AG04449 (cell line): ENCODE results near the gene TMEM232.
A peak's percentile ranks its signal among the peaks of the same experiment; 100 is the strongest.

Experiments
- CTCF ChIA-PET: fragments of 350-600 bp; formaldehyde crosslinking; extraction: SDS; loops from one replicate; lab custom pipeline; 2021; ENCODE audit warnings: antibody characterized with exemption; lab: Yijun Ruan, JAX
- POLR2A ChIA-PET: fragments of 400-600, 350-600 bp; formaldehyde crosslinking; extraction: SDS; loops from one replicate; lab custom pipeline; 2020; ENCODE audit warnings: antibody characterized with exemption, inconsistent platforms; lab: Yijun Ruan, JAX
- DNase-seq: peaks from one replicate; pipeline ENCODE4 v3.0.0-alpha.2; 2010; ENCODE audit warnings: low read depth, low spot score
- H3K4me3 ChIP-seq: 2 replicates; pipeline ENCODE4 v1.5.1; 2011; ENCODE audit warnings: low read depth, mild to moderate bottlenecking, control low read depth, low read length
- CTCF ChIP-seq: IDR thresholded peaks from one replicate; pipeline ENCODE4 v1.5.1; 2011; ENCODE audit warnings: mild to moderate bottlenecking, moderate library complexity, low read length, control low read depth, inconsistent platforms; ENCODE audit not compliant: insufficient read depth; ENCODE audit errors: missing control alignments

Gene TMEM232

GRCh38 chr5:110757118-110757729 is 30.8 kb upstream of the TMEM232 start:
- TF ChIP-seq CTCF, result peak; percentile 53
- CTCF ChIA-PET, result interaction anchor here (0.7 to 3.5 kb wide), 10 partner anchors 8 to 1405 kb away, joined by 3 to 25 read pairs (median 6); partner anchors contain the start of gene WDR36
- POLR2A ChIA-PET, result no interaction called here
- no peak for DNase-seq
- H3K4me3 ChIP-seq, result no peak overlapping the region

DNA sequence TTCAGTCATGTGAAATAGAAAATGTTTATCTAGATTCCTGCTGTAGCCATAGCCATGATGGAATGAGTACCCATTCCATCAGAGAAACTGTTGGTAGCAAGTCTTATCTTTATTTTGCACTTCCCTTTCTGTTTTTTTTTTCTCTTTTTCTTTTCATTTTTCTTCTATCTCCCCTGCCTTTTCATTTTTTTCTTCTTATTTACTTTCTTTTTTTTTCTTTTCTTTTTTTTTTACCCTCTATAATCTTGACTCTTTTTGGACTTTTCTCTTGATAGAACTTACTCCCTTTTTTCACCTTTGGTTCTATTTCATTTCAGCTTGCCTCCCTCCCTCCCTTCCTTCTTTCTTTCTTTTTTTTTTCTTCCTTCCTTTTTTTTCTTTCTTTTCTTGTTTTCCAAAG is 27.7 kb upstream of the TMEM232 start:
- TF ChIP-seq CTCF, result no peak
- DNase-seq, result no peak
- no peak overlapping the region for H3K4me3 ChIP-seq
- ChIA-PET CTCF (no interaction called here), POLR2A (no interaction called here)

DNA sequence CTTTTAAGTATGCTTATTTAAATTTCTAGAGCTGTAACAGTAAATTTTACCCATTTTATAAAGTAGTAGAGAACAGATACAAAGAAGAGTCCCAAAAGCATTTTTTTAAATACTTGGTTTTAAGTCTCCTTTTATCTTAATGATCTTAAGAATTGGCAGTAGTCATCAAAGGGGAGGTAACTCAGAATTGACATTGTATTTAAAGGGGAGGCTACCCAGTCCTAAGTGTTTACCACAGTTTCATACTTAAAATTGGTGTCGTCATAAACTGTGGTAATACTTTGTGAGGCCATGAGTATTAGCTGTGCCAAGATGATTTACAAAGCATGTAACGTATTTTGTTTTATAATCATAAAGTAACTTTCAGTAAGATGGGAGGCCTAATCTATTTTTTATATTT is 27.1 kb upstream of the TMEM232 start:
- no peak overlapping the region for H3K4me3 ChIP-seq
- POLR2A ChIA-PET, result no interaction called here

DNA sequence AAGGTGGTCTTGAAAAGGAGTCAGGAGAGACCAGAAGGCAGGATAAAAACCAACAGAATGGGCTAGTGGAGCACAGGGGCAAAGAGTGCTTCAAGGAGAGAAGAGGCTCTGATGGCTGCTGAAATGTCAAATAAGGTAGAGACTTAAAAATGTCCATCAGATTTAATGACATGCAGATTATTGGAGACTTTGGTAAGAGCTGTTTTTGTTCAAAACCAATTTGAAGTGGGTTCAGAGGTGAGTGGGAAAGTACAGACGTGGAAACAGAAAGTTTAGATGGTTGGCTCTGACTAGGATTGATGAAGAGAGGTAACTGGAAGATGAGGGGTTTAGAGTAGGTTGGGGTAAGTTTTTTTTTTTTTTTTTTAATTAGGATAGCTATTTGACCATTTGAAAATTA is 26.5 kb upstream of the TMEM232 start:
- no peak for TF ChIP-seq CTCF
- DNase-seq, result no peak
- ChIA-PET POLR2A (no interaction called here), CTCF (interaction anchor here (1.2 to 1.3 kb wide), 2 partner anchors 11 to 13 kb away, joined by 3 to 4 read pairs; no protein-coding TSS in a partner anchor)
- no peak overlapping the region for H3K4me3 ChIP-seq

More for the DNA sequence above, 27.1 kb upstream of the TMEM232 start:
- TF ChIP-seq CTCF, result no peak
- CTCF ChIA-PET, result interaction anchor here (1.2 to 1.3 kb wide), 2 partner anchors 10 to 14 kb away, joined by 3 to 4 read pairs; no protein-coding TSS in a partner anchor
- DNase-seq, result no peak

DNA sequence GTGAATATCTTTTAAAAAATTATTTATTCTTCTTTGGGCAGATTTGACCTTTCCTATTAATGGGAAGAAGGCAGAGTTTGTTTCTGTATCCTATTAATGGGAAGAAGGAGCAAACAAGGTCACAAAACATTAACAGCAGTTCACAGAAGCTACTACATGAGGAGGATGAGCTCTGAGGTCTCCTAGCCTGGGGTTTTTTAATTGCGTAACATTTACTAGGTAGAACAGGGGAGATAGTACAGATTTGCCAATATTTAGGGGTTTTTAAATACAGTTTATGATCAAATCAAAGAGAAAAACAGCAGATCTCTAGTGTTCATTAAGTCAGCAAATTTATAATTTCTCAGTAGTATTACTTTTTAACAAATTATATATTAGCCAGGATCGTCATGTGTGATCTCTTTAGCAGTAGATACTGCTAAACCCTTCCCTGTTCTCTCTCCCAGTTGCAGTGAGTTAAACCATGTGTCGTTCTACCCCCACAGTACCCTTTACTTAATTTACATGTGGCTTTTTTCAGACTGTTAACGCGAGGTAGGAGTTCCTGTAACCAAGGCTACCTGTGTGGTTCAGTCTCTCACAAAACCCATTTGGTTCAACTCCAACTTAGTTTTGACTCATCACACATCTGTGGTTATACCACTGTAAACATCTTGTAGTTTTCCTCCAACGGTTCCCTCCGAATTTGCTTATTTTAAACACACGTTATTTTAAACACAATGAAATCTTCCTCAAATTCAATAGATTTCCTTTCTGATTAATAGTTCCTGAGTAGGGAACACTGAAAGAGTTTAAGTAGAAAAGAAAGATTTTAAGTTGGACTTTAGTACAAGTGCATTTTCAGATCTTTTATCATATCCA is 25.7 kb upstream of the TMEM232 start:
- CTCF ChIA-PET, result interaction anchor here (1.2 to 1.3 kb wide), 2 partner anchors 12 kb away, joined by 3 to 4 read pairs; no protein-coding TSS in a partner anchor
- POLR2A ChIA-PET, result no interaction called here
- H3K4me3 ChIP-seq, result no peak overlapping the region

More for the DNA sequence above, 25.7 kb upstream of the TMEM232 start:
- no peak for TF ChIP-seq CTCF
- no peak for DNase-seq
